C4-2B (cell line): Measurements from ENCODE around the gene SORL1.

ENCODE experiments used
- ZFX ChIP-seq: fragments of 450-650 bp; IDR thresholded peaks from 2 replicates; pipeline ENCODE4 v1.6.1; 2017
- TF ChIP-seq, protein P1 (sequence below): fragments of 450-650 bp; conservative IDR thresholded peaks from 2 replicates; pipeline ENCODE4 v1.5.1; 2017; ENCODE audit warnings: mild to moderate bottlenecking

DNA sequence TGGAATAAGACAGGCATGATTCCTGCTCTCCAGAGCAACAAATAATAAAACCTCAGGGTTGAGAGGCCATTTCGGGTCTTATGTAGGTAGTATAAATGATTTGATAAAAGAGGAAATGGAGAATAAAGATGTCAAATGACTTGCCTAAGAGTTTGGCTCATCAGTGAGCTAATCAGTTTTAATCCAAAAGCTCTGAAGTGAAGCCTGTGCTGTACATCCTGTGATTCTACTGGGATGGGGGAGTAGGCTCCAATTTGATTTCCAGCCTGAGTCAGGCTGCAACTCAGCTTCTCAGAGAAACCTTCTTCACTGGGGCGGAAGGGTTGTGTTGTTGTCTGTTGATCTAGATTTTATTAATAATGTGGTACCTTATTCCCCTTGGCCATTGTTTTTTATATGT is 192.9 kb downstream of the SORL1 start:
- TF ChIP-seq, protein P1, sequence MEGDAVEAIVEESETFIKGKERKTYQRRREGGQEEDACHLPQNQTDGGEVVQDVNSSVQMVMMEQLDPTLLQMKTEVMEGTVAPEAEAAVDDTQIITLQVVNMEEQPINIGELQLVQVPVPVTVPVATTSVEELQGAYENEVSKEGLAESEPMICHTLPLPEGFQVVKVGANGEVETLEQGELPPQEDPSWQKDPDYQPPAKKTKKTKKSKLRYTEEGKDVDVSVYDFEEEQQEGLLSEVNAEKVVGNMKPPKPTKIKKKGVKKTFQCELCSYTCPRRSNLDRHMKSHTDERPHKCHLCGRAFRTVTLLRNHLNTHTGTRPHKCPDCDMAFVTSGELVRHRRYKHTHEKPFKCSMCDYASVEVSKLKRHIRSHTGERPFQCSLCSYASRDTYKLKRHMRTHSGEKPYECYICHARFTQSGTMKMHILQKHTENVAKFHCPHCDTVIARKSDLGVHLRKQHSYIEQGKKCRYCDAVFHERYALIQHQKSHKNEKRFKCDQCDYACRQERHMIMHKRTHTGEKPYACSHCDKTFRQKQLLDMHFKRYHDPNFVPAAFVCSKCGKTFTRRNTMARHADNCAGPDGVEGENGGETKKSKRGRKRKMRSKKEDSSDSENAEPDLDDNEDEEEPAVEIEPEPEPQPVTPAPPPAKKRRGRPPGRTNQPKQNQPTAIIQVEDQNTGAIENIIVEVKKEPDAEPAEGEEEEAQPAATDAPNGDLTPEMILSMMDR, result no peak
- no peak for TF ChIP-seq ZFX
